GM21515 (cell line): ENCODE results near the gene NDUFAF3.
"Not testable (repeated sequence)": the region's sequence is repeated elsewhere in the genome, so short reads cannot be mapped to it uniquely, and the experiment has no call there.

Experiments used
- ATAC-seq: cut with Tn5 transposase; IDR thresholded peaks from one replicate; pipeline ENCODE4 v1.9.1; 2021; ENCODE audit not compliant: unreplicated experiment

NDUFAF3 gene

DNA sequence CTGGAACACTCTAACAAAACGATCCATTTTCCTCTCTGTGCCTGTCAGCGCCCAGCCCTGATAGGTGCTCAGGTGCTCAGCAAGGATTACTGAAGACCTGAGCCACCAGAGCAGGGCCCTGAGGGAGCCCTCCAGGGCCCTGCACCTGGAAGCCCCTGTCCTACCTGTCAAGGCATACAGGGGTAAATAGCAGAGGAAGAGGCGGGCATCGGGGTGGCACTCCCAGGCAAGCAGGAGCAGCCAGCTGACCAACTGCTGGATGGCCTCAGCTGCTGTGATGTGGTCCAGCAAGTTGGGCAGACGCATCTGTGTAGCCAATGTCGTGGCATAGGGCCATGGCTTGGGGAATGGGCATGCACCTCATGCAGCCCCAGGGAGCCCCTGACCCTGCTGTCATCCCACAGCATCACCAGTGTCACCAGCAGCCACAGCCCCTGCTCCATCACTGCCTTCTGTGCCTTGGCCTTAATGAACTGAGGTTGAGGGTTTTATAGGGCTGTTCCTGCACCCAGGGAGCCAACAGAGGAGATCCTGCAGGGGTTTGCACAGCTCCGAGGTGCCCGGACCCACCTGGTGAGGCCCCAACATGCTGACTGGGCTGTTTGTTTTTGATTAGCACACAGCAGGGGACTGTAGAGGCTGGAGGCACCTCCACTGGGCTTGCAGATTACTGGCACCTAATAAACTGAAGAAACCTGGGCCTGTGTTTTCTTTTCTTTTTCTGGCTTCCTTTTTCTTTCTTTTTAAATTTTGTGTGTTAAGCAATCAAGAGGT is 22.6 kb upstream of the NDUFAF3 start:
- no peak for ATAC-seq

DNA sequence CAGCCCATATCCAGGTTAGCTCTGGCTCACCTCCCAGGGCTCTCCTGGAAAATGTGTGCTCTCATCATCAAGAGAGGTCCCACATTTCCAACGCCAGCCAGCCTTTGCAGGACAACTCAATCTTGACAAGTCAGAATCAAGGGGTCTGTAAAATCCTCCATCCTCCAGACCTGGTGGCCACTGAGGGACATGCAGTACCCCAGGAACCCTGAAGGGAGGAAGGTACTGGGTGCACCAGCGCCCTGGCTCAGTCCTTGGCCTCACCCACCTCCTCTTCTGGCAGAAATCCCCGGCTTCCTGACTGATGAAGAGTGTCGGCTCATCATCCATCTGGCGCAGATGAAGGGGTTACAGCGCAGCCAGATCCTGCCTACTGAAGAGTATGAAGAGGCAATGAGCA is 20.8 kb upstream of the NDUFAF3 start:
- no peak for ATAC-seq

DNA sequence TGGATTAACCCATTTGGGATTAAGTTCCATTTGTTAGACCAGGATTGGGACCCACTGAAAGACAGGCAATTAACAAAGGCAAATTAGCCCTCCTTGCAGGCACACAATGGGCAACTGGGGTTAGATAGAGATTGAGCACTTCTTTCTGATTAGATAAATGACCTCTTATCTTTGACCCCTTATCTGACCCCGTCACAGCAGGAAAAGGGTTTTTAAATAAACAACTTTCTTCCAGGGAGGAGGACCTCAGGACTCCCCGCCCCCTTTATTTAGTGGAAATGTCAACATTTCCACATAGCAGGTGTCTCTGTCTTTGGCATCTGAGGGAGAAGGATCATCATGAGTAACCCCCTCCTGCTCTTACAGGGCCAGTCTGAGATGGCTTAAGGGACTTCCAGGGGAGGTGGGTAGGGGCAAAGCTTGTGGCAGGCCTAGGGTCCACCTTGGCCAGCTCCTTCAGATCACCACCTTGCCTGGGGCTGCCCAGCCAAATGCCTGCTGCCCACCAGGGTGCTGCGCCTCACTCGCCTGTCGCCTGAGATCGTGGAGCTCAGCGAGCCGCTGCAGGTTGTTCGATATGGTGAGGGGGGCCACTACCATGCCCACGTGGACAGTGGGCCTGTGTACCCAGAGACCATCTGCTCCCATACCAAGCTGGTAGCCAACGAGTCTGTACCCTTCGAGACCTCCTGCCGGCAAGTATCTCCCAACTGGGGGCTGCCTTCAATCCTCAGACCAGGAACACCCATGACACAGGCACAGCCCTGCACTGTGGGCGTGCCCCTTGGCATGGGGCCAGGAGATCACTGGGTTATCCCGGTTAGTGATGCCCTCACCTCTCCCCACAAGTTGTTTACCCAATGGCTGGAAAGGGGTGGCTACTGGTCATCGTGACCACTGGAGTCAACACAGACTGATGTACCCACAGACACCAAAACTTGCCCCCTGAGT is 17.3 kb upstream of the NDUFAF3 start:
- no peak for ATAC-seq

DNA sequence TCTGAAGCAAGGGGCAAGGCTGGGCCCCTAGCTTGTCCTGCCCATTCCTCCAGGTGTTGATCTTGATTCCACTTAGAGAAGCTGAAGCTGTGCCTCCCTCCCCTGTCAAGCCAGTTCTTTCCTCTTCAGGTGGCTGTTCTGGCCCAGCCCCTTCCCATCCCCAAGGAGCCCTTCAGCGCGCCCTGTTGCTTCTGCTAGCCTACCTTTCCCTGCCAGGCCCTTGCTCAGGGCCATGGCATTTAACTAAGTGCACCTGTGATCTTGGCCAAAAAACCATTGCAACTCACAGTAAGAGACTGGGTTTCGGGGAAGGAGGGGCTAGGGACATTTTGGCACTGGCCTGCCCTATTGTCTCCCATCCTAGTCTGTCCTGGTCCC is 16.6 kb upstream of the NDUFAF3 start:
- ATAC-seq: no peak

DNA sequence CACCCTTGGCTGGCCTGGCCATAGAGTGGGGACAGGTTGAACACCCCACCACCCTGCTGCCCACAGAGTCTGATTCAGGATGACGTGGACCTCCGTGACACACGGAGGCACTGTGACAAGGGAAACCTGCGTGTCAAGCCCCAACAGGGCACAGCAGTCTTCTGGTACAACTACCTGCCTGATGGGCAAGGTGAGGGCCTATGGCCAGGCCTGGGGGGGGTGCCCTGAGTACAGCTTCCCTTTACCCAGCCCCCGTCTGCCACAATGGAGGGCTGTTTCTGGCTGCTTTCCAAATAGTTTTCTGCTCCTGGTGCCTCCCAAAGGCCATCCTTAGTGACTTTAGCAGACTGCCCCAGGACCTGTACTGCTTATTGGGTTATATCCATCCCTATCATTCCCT is 15.9 kb upstream of the NDUFAF3 start:
- no peak for ATAC-seq

DNA sequence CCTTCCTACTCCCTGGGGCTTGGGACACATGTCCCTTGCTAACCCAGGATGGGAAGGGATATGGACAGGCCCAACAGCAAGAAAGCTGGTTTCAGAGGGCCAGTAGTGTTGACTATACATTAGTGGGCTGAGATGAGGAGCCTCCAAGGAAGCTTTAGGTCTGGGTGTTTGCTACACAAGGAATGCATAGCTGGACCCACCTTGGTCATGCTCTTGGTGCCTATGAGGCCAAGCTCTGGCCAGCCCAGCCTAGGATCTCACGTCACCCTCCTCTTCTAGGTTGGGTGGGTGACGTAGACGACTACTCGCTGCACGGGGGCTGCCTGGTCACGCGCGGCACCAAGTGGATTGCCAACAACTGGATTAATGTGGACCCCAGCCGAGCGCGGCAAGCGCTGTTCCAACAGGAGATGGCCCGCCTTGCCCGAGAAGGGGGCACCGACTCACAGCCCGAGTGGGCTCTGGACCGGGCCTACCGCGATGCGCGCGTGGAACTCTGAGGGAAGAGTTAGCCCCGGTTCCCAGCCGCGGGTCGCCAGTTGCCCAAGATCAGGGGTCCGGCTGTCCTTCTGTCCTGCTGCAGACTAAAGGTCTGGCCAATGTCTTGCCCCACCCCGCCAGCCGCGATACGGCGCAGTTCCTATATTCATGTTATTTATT is 15.4 kb upstream of the NDUFAF3 start:
- ATAC-seq: no peak

DNA sequence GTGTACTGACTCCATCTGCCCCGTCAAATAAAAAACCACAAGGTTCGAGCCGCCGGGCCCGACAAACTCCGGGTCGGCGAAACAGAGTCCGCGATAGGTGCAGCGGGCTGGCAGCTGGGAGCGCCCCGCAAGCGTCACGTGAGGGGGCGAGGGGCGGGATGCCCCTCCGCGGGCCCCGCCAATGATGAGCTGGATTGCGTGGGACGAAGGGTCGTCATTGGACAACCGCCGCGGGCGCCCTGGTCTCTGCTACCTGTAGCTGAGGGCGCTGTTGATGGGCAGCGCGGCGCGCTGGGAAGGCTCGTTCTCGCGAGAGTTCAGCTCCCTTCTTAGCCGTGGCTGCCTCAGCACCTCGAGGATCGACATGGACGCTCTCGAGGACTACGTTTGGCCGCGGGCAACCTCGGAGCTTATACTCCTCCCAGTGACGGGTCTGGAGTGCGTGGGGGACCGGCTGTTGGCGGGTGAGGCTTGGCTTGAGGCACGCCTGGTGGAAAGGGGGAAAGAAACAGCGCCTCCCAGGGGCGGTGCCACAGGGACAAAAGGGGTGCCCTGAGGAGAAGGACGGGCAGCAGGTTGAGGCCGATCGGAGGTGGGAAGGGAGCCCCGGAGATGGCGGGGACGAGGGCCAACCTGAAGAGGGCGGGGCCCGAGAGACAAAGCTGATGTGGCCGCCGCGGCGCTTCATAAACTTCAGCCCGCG is 14.7 kb upstream of the NDUFAF3 start, which contains the start of gene WDR6:
TSS of gene WDR6 (plus strand) at position 324 of the 703 bp plus-strand sequence. CDS start at position 365, 41 bp downstream.
- peak; percentile 81 for ATAC-seq

DNA sequence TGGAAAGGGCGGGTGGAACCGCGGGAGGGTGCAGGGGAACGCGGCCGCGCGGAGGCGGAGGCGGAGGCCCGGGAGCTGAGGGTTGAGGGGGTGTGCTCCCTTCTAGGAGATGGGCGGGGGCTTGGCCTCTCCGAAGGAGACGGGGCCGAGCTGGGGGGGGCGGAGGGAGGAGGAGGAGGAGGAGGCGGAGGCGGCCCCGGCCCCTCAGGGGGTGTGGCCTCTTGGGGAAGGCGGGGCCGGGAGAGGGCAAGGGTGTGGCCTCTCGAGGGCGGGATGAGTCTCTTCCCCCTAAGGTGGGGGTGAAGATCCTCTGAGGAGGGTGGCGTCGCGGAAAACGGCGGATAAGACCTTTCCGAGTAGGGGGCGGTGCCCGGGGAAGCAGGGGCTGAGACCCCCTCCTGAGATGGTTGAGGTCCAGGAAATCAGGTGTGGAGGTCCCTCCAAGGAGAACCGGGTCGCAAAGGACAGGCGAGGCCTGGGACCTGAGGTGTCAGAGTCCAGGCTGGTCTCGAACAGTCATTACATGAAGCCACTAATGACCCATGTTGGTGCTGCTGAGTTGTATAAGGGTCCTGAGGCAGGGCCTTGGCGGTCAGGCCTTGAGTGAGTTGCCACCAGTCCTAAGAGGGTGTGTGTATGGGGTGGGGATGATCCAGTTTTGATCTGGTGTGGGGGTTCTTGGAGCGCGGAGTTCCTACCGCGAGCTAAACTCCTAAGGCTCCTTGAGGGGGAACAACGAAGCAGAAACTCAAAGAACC is 14.0 kb upstream of the NDUFAF3 start:
- ATAC-seq: peak; percentile 44

DNA sequence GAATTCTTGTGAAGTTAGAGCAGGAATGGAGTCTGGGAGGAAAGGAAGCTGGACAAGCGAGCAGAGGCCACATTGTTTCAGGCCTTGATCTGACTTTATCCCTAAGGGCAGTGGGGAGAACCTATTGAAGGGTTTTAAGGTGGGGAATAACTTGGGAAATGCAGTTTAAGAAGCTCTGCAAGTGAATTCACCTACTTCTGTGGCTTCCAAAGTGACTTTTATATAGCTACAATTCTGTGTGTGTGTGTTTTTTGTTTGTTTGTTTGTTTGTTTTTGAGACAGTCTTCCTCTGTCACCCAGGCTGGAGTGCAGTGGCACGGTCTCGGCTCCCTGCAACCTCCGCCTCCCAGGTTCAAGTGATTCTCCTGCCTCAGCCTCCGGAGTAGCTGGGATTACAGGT is 13.3 kb upstream of the NDUFAF3 start:
- ATAC-seq: not testable (repeated sequence)

DNA sequence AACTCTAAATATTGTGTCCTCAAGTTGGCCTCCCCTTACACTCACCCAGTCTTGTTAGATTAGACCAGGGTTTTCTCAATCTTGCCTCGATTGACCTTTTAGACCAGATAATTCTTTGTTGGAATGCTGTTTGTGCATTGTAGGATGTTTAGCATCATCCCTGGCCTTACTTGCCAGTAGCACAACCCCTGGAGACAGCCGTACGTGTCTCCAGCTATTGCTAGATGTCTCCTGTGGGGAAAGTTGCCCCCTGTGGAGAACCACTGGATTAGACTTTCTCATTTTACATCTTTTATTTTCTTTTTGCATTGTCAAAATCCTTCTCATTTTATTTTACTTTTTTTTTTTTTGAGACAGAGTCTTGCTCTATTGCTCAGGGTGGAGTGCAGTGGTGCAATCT is 12.5 kb upstream of the NDUFAF3 start:
- no peak for ATAC-seq

DNA sequence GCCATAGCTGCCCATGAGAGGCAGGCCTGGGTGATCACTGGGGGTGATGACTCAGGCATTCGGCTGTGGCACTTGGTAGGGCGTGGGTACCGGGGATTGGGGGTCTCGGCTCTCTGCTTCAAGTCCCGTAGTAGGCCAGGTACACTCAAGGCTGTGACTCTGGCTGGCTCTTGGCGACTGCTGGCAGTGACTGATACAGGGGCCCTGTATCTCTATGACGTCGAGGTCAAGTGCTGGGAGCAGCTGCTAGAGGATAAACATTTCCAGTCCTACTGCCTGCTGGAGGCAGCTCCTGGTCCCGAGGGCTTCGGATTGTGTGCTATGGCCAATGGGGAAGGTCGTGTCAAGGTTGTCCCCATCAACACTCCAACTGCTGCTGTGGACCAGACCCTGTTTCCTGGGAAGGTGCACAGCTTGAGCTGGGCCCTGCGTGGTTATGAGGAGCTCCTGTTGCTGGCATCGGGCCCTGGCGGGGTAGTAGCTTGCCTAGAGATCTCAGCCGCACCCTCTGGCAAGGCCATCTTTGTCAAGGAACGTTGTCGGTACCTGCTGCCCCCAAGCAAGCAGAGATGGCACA is 9.4 kb upstream of the NDUFAF3 start:
- ATAC-seq: no peak

DNA sequence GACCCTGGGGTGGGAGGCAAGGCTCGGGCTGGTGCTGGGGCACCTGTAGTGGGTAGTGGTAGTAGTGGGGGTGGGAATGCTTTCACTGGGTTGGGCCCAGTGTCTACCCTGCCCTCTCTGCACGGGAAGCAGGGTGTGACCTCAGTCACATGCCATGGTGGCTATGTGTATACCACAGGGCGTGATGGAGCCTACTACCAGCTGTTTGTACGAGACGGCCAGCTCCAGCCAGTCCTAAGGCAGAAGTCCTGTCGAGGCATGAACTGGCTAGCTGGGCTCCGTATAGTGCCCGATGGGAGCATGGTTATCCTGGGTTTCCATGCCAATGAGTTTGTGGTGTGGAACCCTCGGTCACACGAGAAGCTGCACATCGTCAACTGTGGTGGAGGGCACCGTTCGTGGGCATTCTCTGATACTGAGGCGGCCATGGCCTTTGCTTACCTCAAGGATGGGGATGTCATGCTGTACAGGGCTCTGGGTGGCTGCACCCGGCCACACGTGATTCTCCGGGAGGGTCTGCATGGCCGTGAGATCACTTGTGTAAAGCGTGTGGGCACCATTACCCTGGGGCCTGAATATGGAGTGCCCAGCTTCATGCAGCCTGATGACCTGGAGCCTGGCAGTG is 8.7 kb upstream of the NDUFAF3 start:
- no peak for ATAC-seq

DNA sequence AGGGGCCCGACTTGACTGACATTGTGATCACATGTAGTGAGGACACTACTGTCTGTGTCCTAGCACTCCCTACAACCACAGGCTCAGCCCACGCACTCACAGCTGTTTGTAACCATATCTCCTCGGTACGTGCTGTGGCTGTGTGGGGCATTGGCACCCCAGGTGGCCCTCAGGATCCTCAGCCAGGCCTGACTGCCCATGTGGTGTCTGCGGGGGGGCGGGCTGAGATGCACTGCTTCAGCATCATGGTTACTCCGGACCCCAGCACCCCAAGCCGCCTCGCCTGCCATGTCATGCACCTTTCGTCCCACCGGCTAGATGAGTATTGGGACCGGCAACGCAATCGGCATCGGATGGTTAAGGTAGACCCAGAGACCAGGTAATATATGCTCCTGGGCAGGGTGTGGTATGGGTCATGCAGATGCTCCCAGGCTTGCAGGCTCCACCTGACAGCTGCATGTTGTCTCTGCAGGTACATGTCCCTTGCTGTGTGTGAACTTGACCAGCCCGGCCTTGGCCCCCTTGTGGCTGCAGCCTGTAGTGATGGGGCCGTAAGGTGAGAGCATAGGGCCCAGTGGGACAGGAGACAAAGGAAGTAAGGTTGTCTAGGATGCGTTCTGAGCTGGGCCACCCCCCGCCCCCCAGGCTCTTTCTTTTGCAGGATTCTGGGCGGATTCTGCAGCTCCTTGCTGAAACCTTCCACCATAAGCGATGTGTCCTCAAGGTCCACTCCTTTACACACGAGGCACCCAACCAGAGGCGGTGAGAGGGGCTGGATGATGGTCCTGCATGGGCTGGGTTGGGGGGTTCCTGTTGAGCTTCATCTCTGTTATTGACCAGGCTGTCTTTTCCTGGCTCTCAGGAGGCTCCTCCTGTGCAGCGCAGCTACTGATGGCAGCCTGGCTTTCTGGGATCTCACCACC is 7.9 kb upstream of the NDUFAF3 start:
- no peak for ATAC-seq

DNA sequence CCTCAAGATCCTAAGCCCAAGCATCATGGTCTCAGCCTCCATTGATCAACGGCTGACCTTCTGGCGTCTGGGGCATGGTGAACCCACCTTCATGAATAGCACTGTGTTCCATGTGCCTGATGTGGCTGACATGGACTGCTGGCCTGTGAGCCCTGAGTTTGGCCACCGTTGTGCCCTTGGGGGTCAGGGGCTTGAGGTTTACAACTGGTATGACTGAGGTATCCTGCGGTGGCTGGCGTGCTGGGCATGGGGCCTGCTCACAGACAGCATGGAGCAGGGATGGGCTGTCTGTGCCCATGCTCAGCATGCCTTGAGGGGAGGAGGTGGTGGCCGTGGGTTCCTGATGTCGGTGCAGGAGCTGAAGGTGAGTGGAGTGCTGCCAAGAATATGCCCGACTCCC is 6.8 kb upstream of the NDUFAF3 start:
- no peak for ATAC-seq

DNA sequence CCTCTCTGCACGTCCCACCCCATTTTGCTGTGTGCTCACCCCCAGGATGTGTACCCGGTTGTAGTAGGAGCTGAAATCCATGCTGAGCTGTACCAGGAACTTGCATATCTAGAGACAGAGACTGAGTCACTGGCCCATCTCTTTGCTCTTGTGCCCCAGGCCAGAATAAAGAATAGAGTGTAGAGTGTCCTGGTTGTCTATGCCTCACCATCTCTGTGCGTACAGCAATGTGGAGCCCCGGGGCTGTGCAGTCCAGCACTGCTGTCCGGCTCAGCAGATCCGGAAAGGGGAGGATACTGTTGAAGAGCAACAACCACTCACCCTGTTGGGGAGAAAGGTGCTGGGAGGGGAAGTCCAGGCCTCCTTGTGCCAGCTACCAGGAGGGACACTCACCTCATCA is 6.2 kb upstream of the NDUFAF3 start:
- ATAC-seq: no peak

DNA sequence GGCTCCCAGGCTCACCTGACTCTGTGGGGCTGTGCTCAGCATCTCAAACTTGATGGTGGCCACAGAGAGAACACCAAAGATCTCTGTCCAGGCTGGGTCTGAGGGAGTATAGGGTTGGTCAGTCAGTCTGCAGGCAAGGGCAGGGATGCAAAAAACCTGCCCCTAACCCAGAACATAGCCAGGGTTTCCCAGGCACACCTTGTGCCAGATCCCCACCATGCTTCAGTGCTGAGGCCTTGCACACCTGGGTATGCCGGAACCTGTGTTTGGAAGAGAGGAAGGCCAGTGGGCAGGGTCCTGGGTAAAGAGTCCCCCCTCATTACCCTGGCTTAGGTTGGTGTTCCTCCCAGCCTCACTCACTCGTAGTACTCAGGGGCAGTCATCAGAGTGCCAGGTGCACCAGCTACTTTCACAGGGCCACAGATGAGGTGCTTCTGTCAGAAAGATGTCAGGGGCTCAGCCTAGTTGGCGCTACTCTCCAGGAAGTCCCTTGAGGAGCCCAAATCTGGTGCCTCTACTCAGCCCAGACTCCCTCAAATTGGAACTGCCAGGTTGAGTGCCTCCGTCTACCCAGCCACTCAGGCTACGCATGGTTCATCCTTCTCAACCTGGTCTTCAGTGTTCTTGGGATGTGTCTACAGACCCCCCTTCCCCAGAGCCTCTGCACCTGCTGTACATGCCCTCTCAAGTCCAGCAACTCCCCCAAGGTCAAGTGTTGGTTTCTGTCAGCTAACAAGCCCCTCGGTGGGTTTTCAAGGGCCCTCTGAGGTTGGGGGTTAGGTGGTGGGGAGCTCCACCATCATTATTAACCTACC is 5.3 kb upstream of the NDUFAF3 start:
- ATAC-seq: no peak

DNA sequence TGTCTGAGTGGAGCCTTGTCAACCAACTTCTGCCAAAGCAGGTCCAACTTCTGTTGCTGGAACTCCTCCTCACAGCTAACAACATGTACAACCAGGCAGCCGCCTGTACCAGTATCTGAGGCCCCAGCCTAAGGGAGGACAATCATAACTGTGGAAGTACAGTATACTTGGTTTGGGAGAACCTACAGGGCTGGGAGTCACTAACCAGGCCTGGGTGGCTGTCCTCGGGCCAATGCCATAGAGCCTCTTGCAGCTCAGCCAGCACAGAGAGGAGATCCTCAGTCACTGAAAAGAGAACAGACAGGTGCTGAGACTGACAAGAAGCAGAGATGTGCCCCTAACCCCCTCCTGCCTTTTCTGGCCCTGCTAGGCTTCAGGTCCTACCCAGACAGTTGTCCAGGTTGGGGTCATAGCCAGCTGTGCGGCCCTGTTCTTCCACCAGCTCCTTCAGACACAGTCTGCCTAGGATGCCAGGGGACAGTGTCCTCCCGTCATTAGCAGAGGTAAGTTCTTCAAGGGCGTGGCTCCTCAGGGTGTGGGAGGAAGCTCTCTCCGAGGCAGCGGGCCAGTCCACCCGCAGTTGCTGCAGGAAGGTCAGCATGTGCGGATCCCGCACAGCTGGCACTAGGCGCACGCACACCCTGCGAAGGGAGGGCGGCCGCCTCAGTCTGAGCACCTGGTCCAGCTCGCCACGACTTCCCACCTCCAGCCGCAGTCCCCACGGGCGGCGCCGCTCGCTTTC is 4.5 kb upstream of the NDUFAF3 start:
- ATAC-seq: no peak
